A549 (cell line): ENCODE results near the gene NUDT1.

ENCODE experiments used
- CTCF ChIP-seq: fragments of >200 bp; sonication (Bioruptor Twin); formaldehyde crosslinking; IDR thresholded peaks from 3 replicates; pipeline ENCODE4 v1.5.1; 2016
- RFX5 ChIP-seq: fragments of 450-650 bp; IDR thresholded peaks from 2 replicates; pipeline ENCODE4 v1.7.1; 2014; ENCODE audit warnings: antibody characterized with exemption, mild to moderate bottlenecking, moderate library complexity
- SMC3 ChIP-seq: fragments of >200 bp; sonication (Bioruptor Twin); formaldehyde crosslinking; IDR thresholded peaks from 3 replicates; pipeline ENCODE4 v1.6.1; 2018; ENCODE audit warnings: inconsistent platforms

- TF ChIP-seq CTCF: no peak
- no peak for TF ChIP-seq SMC3
- TF ChIP-seq RFX5: no peak
These were observed 22.9 kb upstream of the NUDT1 start for GRCh38 chr7:2219136-2219535.
